GM18909 (cell line): ENCODE data around the gene PRKACB.

Experiments
- ATAC-seq: cut with Tn5 transposase; IDR thresholded peaks from one replicate; pipeline ENCODE4 v1.9.1; 2021; ENCODE audit warnings: mild to moderate bottlenecking; ENCODE audit not compliant: unreplicated experiment, poor library complexity

Gene PRKACB

GRCh38 chr1:84152649-84153056 lies 8.6 kb downstream of the PRKACB start:
- ATAC-seq = peak; percentile 74

GRCh38 chr1:84155517-84155916 lies 11.4 kb downstream of the PRKACB start:
- no peak for ATAC-seq

GRCh38 chr1:84156210-84156621 lies 12.1 kb downstream of the PRKACB start:
- peak; percentile 36 for ATAC-seq

GRCh38 chr1:84159533-84160240 lies 15.6 kb downstream of the PRKACB start:
- ATAC-seq = no peak

- no peak for ATAC-seq
Measured at GRCh38 chr1:84162295-84162694, 18.2 kb downstream of the PRKACB start.

- no peak for ATAC-seq
Measured at GRCh38 chr1:84163123-84163931, 19.3 kb downstream of the PRKACB start.

- no peak for ATAC-seq
Measured at GRCh38 chr1:84164161-84164560, 20.1 kb downstream of the PRKACB start.

- no peak for ATAC-seq
Measured at GRCh38 chr1:84164567-84165021, 20.5 kb downstream of the PRKACB start.

GRCh38 chr1:84165601-84166000 lies 21.5 kb downstream of the PRKACB start:
- no peak for ATAC-seq

GRCh38 chr1:84166797-84167196 lies 22.7 kb downstream of the PRKACB start:
- peak; percentile 96 for ATAC-seq

- ATAC-seq = no peak
Measured at GRCh38 chr1:84168783-84169182, 24.7 kb downstream of the PRKACB start.

GRCh38 chr1:84170171-84170570 lies 26.1 kb downstream of the PRKACB start:
- no peak for ATAC-seq

- ATAC-seq = no peak
Measured at GRCh38 chr1:84171481-84171880, 27.4 kb downstream of the PRKACB start.

GRCh38 chr1:84174051-84174556 lies 30.0 kb downstream of the PRKACB start:
- no peak for ATAC-seq

GRCh38 chr1:84181350-84182005 lies 37.4 kb downstream of the PRKACB start:
- no peak for ATAC-seq

- no peak for ATAC-seq
Measured at GRCh38 chr1:84190455-84190854, 46.4 kb downstream of the PRKACB start.

GRCh38 chr1:84192681-84193080 lies 48.6 kb downstream of the PRKACB start:
- ATAC-seq = no peak

GRCh38 chr1:84198832-84199231 lies 54.8 kb downstream of the PRKACB start:
- no peak for ATAC-seq

GRCh38 chr1:84199257-84199656 lies 55.2 kb downstream of the PRKACB start:
- no peak for ATAC-seq

GRCh38 chr1:84202126-84202525 lies 58.1 kb downstream of the PRKACB start:
- ATAC-seq = no peak

GRCh38 chr1:84206375-84206774 lies 62.3 kb downstream of the PRKACB start:
- no peak for ATAC-seq
